Gastrocnemius medialis (tissue), 4 donors: ENCODE measurements around the gene PTP4A1. TPM values are rescaled to one million over a fixed set of nuclear protein-coding genes. Genes with fewer than 3 reads are reported as not detected.
"Not testable (repeated sequence)": the region's sequence is repeated elsewhere in the genome, so short reads cannot be mapped to it uniquely, and the experiment has no call there.

Source experiments
- ATAC-seq, 2 donors: fragments of 150-250 bp; one replicate each; pipeline ENCODE4 v1.9.1; 2016
- DNase-seq, 2 donors: peaks; one replicate each; pipeline ENCODE4 v3.0.0-alpha.2; 2019
- H3K27ac ChIP-seq, 4 donors: fragments of 200-600 bp; sonication (generic); 1 replicate in 1 of 4; 2 replicates in 3 of 4; pipeline ENCODE4 v1.5.1; 2016 to 2018; ENCODE audit warnings: mild to moderate bottlenecking in 2 of 4, moderate library complexity in 1 of 4
- H3K27me3 ChIP-seq, 3 donors: fragments of 200-600 bp; sonication (generic) in 2 of 3; 1 replicate in 1 of 3; 2 replicates in 2 of 3; pipeline versions ENCODE4 v1.5.1 to v1.6.0; 2016 to 2019; ENCODE audit warnings: mild to moderate bottlenecking in 1 of 3, moderate library complexity in 1 of 3
- H3K36me3 ChIP-seq, 2 donors: fragments of 200-600 bp; sonication (generic) in 1 of 2; one replicate each; pipeline ENCODE4 v1.5.1; 2017 to 2018
- H3K4me1 ChIP-seq, 2 donors: fragments of 200-600 bp; sonication (generic) in 1 of 2; one replicate each; pipeline ENCODE4 v1.5.1; 2016 to 2017; ENCODE audit warnings: mild to moderate bottlenecking in 2 of 2
- H3K4me3 ChIP-seq, 4 donors: fragments of 200-600 bp; sonication (generic) in 3 of 4; 1 replicate in 1 of 4; 2 replicates in 3 of 4; pipeline ENCODE4 v1.5.1; 2016 to 2019; ENCODE audit warnings: mild to moderate bottlenecking in 2 of 4
- H3K9me3 ChIP-seq, 3 donors: fragments of 200-600 bp; sonication (generic) in 2 of 3; 1 replicate in 1 of 3; 2 replicates in 2 of 3; pipeline ENCODE4 v1.5.1; 2016 to 2019
- CTCF ChIP-seq, 5 experiments: fragments of 450-650 bp in 3 of 5; fragments of 200-600 bp in 2 of 5; sonication (generic) in 2 of 5; IDR thresholded peaks in 4 of 5; conservative IDR thresholded peaks in 1 of 5; 1 replicate in 4 of 5; 2 replicates in 1 of 5; pipeline ENCODE4 v1.5.1; 2016 to 2019; ENCODE audit warnings: antibody characterized with exemption in 5 of 5, mild to moderate bottlenecking in 3 of 5, moderate library complexity in 3 of 5
- POLR2A ChIP-seq, 2 donors: fragments of 450-650 bp; IDR thresholded peaks; one replicate each; pipeline ENCODE4 v1.6.1; 2017; ENCODE audit warnings: antibody characterized with exemption in 2 of 2, mild to moderate bottlenecking in 2 of 2, moderate library complexity in 2 of 2
- in situ Hi-C, 4 donors: fragments of 200-750 bp; cut with MboI; loops; one replicate each; pipeline versions ENCODE4 v1.15.0 to v1.8.0; 2017; ENCODE audit warnings: low sequenced_read_pairs in 4 of 4
- intact Hi-C: fragments of 100-400 bp; cut with DNase I; formaldehyde crosslinking; loops from one replicate; pipeline ENCODE4 v1.15.1; 2023; ENCODE audit warnings: low total_unique reads
- total RNA-seq, 4 donors: library from RNA; depleted of rRNA; stranded (reverse); fragments of >200 nt; gene quantifications; one replicate each; pipeline versions ENCODE4 v1.1.0 to v1.2.3, GENCODE V29; 2016

The PTP4A1 gene
- total RNA-seq, 4 donors from 2014 or later = 30.6 to 256 (median 90.8) TPM

GRCh38 chr6:63584566-63584965, 12.3 kb downstream of the PTP4A1 start:
- H3K36me3 ChIP-seq = peaks cover 0 to 27% of the 10 kb centered on the region in 2 donors
- no peak for DNase-seq
- ATAC-seq = no peak
- intact Hi-C loops (no loop called here), in situ Hi-C loops (no loop called here)
- no peaks in the 10 kb centered on the region for H3K9me3 ChIP-seq
- TF ChIP-seq CTCF (IDR thresholded peaks at IDR 0.05 in 4 of 5, conservative IDR thresholded peaks at IDR 0.05 in 1 of 5) (no peak), POLR2A (IDR thresholded peaks at IDR 0.05) (no peak)
- no peak overlapping the region for H3K27ac ChIP-seq
- no peaks in the 10 kb centered on the region for H3K4me1 ChIP-seq
- H3K27me3 ChIP-seq = no peaks in the 10 kb centered on the region
- H3K4me3 ChIP-seq = no peak overlapping the region

- H3K4me3 ChIP-seq, H3K4me1 ChIP-seq, intact Hi-C loops, ATAC-seq, in situ Hi-C loops, H3K9me3 ChIP-seq, DNase-seq, H3K27ac ChIP-seq, H3K27me3 ChIP-seq: not testable (repeated sequence)
- H3K36me3 ChIP-seq = peaks cover 0 to 16% of the 10 kb centered on the region in 2 donors
These were observed 13.4 kb downstream of the PTP4A1 start for GRCh38 chr6:63585652-63586051.

GRCh38 chr6:63589952-63590411, 17.7 kb downstream of the PTP4A1 start:
- Histone ChIP-seq H3K27me3 (no peaks in the 10 kb centered on the region), H3K36me3 (no peaks in the 10 kb centered on the region), H3K4me3 (no peak overlapping the region), H3K27ac (no peak overlapping the region), H3K4me1 (no peaks in the 10 kb centered on the region), H3K9me3 (no peaks in the 10 kb centered on the region)
- no peak for DNase-seq
- in situ Hi-C loops = loop anchor here in 2 of 4 donors (5.0 to 10.0 kb wide), 2 partner anchors 235 to 238 kb away; no protein-coding TSS in a partner anchor
- intact Hi-C loops = no loop called here
- ATAC-seq = no peak
- no peak for TF ChIP-seq POLR2A (IDR thresholded peaks at IDR 0.05)
- TF ChIP-seq CTCF (IDR thresholded peaks at IDR 0.05 in 4 of 5, conservative IDR thresholded peaks at IDR 0.05 in 1 of 5) = no peak

GRCh38 chr6:63592886-63593285, 20.6 kb downstream of the PTP4A1 start:
- no peak overlapping the region for H3K4me3 ChIP-seq
- no peak overlapping the region for H3K27ac ChIP-seq
- DNase-seq (no peak), ATAC-seq (no peak)
- in situ Hi-C loops (loop anchor here in 2 of 4 donors (5.0 to 10.0 kb wide), 2 partner anchors 238 to 241 kb away; no protein-coding TSS in a partner anchor), intact Hi-C loops (no loop called here)
- H3K36me3 ChIP-seq = no peaks in the 10 kb centered on the region
- H3K4me1 ChIP-seq = peaks cover 2% of the 10 kb centered on the region in 2 donors
- no peak for TF ChIP-seq CTCF (IDR thresholded peaks at IDR 0.05 in 4 of 5, conservative IDR thresholded peaks at IDR 0.05 in 1 of 5)
- no peak for TF ChIP-seq POLR2A (IDR thresholded peaks at IDR 0.05)
- H3K27me3 ChIP-seq = no peaks in the 10 kb centered on the region
- no peaks in the 10 kb centered on the region for H3K9me3 ChIP-seq

- no peak for DNase-seq
- H3K4me3 ChIP-seq = peak overlapping the region; percentile 56 to 63 (median 62)
- H3K27me3 ChIP-seq = no peaks in the 10 kb centered on the region
- H3K9me3 ChIP-seq = no peaks in the 10 kb centered on the region
- intact Hi-C loops (loop anchor here (1.0 to 5.0 kb wide), 3 partner anchors 40 to 244 kb away; partner anchors contain the start of gene PHF3), in situ Hi-C loops (loop anchor here in 3 of 4 donors (5.0 to 10.0 kb wide), 3 partner anchors 165 to 245 kb away; no protein-coding TSS in a partner anchor)
- no peaks in the 10 kb centered on the region for H3K36me3 ChIP-seq
- H3K4me1 ChIP-seq = peaks cover 5% of the 10 kb centered on the region in 2 donors
- no peak for ATAC-seq
- H3K27ac ChIP-seq = no peak overlapping the region
- TF ChIP-seq POLR2A (IDR thresholded peaks at IDR 0.05) (no peak), CTCF (IDR thresholded peaks at IDR 0.05 in 4 of 5, conservative IDR thresholded peaks at IDR 0.05 in 1 of 5) (no peak)
These were observed 25.1 kb downstream of the PTP4A1 start for GRCh38 chr6:63597141-63598048.
